GM12874 (cell line): Measurements from ENCODE around the gene KHDC1.

ENCODE experiments used
- TF ChIP-seq, protein P1 (sequence below): IDR thresholded peaks from 2 replicates; pipeline ENCODE4 v1.5.1; 2011; ENCODE audit warnings: low read depth, mild to moderate bottlenecking, control low read depth, low read length, moderate library complexity; ENCODE audit not compliant: insufficient read depth

The KHDC1 gene

GRCh38 chr6:73293331-73293730 is 30.3 kb upstream of the KHDC1 start:
- TF ChIP-seq, protein P1, sequence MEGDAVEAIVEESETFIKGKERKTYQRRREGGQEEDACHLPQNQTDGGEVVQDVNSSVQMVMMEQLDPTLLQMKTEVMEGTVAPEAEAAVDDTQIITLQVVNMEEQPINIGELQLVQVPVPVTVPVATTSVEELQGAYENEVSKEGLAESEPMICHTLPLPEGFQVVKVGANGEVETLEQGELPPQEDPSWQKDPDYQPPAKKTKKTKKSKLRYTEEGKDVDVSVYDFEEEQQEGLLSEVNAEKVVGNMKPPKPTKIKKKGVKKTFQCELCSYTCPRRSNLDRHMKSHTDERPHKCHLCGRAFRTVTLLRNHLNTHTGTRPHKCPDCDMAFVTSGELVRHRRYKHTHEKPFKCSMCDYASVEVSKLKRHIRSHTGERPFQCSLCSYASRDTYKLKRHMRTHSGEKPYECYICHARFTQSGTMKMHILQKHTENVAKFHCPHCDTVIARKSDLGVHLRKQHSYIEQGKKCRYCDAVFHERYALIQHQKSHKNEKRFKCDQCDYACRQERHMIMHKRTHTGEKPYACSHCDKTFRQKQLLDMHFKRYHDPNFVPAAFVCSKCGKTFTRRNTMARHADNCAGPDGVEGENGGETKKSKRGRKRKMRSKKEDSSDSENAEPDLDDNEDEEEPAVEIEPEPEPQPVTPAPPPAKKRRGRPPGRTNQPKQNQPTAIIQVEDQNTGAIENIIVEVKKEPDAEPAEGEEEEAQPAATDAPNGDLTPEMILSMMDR: no peak

DNA sequence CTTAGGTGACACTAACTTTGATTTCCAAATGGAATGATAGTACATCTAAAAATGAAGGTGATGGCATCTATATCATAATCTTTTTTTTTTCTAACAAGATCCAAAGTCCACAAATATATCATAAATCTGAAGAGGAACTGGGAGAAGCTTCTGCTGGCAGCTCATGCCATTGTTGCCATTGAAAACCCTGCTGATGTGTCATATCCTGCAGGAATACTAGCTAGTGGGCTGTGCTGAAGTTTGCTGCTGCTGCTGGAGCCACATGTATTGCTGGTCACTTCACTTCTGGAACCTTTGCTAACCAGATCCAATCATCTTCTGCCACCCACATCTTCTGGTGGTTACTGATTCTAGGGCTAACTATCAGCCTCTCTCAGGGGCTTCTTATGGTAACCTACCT is 27.4 kb upstream of the KHDC1 start:
- TF ChIP-seq, protein P1: no peak

DNA sequence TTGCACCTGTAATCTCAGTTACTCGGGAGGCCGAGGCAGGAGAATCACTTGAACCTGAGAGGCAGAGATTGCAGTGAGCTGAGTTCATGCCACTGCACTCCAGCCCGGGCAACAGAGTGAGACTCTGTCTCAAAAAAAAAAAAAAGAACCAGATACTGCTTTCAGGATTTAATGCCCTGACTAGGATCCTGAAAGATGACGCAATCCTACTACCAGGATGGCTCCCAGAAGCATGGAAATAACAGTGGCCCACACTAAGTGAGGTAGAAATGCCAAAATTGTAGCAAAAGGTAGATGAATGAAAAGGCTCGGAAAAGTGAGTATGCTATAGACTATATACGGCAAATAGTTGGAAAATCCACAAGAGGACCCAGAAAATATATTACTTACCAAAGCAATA is 23.8 kb upstream of the KHDC1 start:
- TF ChIP-seq, protein P1: no peak

- TF ChIP-seq, protein P1: no peak
These were observed 22.8 kb upstream of the KHDC1 start for GRCh38 chr6:73285674-73286283.

- TF ChIP-seq, protein P1: no peak
These were observed 19.9 kb upstream of the KHDC1 start for GRCh38 chr6:73282871-73283270.

GRCh38 chr6:73264446-73264845 is 1.4 kb upstream of the KHDC1 start:
- TF ChIP-seq, protein P1: no peak

DNA sequence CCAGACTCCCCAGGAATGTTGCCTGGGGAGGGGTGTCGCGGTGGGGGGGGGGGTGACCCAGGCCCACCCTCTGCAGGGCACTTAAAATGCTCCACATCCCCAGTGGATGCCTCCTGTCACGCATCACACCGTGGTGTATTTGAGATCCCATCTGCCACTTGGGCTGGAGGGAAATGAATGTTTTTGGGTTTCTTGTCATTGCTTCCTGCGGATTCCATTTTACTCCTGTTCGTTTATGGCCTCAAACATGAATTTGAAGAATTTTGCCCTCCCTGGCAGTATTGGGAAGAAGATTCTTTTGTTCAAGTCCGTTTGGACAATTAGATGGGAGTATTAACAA is 544 bp upstream of the KHDC1 start:
- TF ChIP-seq, protein P1: no peak

- TF ChIP-seq, protein P1: no peak
These were observed 4.3 kb downstream of the KHDC1 start for GRCh38 chr6:73258721-73259120.
